MM.1S (cell line): ENCODE measurements around the gene DIP2C.

Experiments used
- CTCF ChIP-seq: fragments of 300-600 bp; sonication (generic); IDR thresholded peaks from 2 replicates; pipeline ENCODE4 v1.5.1; 2016; ENCODE audit warnings: antibody characterized with exemption, low read length, mixed read lengths
- EZH2 ChIP-seq: fragments of 300-600 bp; sonication (generic); optimal IDR thresholded peaks from 2 replicates; pipeline ENCODE3; 2017; ENCODE audit warnings: low read depth, mild to moderate bottlenecking, antibody characterized with exemption, low read length, mixed read lengths
- EZH2phosphoT487 ChIP-seq: fragments of 300-600 bp; sonication (generic); IDR thresholded peaks from 2 replicates; pipeline ENCODE4 v1.6.1; 2018; ENCODE audit warnings: antibody characterized with exemption, low read length

DNA sequence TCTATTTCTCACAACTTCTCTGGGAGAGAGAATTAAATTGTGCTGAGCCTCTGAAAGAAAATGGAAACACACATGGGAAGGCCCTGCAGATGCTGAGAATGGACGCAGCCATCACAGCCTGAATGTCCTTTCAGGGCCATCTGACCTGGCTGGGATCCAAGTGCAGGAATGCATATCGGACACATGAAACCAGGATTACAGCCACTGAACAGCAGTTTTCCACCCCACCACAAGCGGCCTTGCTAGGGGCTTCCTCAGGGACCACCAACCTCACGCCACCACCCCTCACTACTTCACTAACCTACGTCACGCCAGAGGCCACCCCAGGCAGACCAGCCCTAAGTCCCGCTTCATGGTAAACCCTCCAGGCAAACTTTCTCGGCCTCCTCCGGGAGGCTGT, 103.3 kb downstream of the DIP2C start:
- TF ChIP-seq CTCF (no peak), EZH2 (no peak), EZH2phosphoT487 (no peak)
